Hindlimb muscle (tissue), 1 donor: Measurements from ENCODE around the gene PRKCE. TPM values are rescaled to one million over a fixed set of nuclear protein-coding genes. Genes with fewer than 3 reads are reported as not detected.
"Not testable (repeated sequence)": the region's sequence is repeated elsewhere in the genome, so short reads cannot be mapped to it uniquely, and the experiment has no call there.

Experiments
- DNase-seq: peaks from one replicate; pipeline ENCODE4 v3.0.0-alpha.2; 2013
- polyA plus RNA-seq: library from polyadenylated mRNA; unstranded; fragments of 120-200 nt; gene quantifications from one replicate; pipeline ENCODE4 v1.2.1, GENCODE V29; 2013; ENCODE audit not compliant: insufficient read length

Gene PRKCE
- polyA plus RNA-seq, 1 donor: 4.6 TPM

- DNase-seq: no peak
Measured at GRCh38 chr2:45871541-45871940, 220.1 kb downstream of the PRKCE start.

- DNase-seq: no peak
Measured at GRCh38 chr2:45872211-45872610, 220.7 kb downstream of the PRKCE start.

- DNase-seq: peak; percentile 39
Measured at GRCh38 chr2:45874344-45874743, 222.9 kb downstream of the PRKCE start.

GRCh38 chr2:45876611-45877010, 225.1 kb downstream of the PRKCE start:
- DNase-seq: no peak

- DNase-seq: no peak
Measured at GRCh38 chr2:45879406-45879805, 227.9 kb downstream of the PRKCE start.

- DNase-seq: no peak
Measured at GRCh38 chr2:45879936-45880335, 228.5 kb downstream of the PRKCE start.

GRCh38 chr2:45881970-45882581, 230.6 kb downstream of the PRKCE start:
- no peak for DNase-seq

- peak; percentile 86 for DNase-seq
Measured at GRCh38 chr2:45882707-45883602, 231.5 kb downstream of the PRKCE start.

GRCh38 chr2:45883603-45884000, 232.1 kb downstream of the PRKCE start:
- DNase-seq: no peak

- no peak for DNase-seq
Measured at GRCh38 chr2:45884126-45884525, 232.7 kb downstream of the PRKCE start.

- no peak for DNase-seq
Measured at GRCh38 chr2:45885171-45885621, 233.7 kb downstream of the PRKCE start.

GRCh38 chr2:45886171-45886663, 234.7 kb downstream of the PRKCE start:
- no peak for DNase-seq

GRCh38 chr2:45888167-45888566, 236.7 kb downstream of the PRKCE start:
- no peak for DNase-seq

GRCh38 chr2:45888641-45889040, 237.2 kb downstream of the PRKCE start:
- no peak for DNase-seq

GRCh38 chr2:45889053-45889452, 237.6 kb downstream of the PRKCE start:
- no peak for DNase-seq

GRCh38 chr2:45889620-45890370, 238.3 kb downstream of the PRKCE start:
- DNase-seq: no peak

GRCh38 chr2:45890371-45890646, 238.8 kb downstream of the PRKCE start:
- DNase-seq: not testable (repeated sequence)

GRCh38 chr2:45890819-45891218, 239.3 kb downstream of the PRKCE start:
- DNase-seq: no peak

- no peak for DNase-seq
Measured at GRCh38 chr2:45891719-45892424, 240.4 kb downstream of the PRKCE start.

GRCh38 chr2:45892425-45892745, 240.9 kb downstream of the PRKCE start:
- DNase-seq: no peak

- DNase-seq: no peak
Measured at GRCh38 chr2:45892757-45893156, 241.3 kb downstream of the PRKCE start.

- DNase-seq: no peak
Measured at GRCh38 chr2:45894211-45894610, 242.7 kb downstream of the PRKCE start.
